ENCODE measurements around the gene HLA-DMA. TPM values are rescaled to one million over a fixed set of nuclear protein-coding genes. Genes with fewer than 3 reads are reported as not detected.

The HLA-DMA gene
- total and polyA plus RNA-seq, 9 of the 15 experiments (the other 6 are each of a cell fraction or from before 2014, with no cell fraction given): 0.13 to 0.83 (median 0.51) TPM

GRCh38 chr6:32968093-32968866, 15.4 kb upstream of the HLA-DMA start, which contains the start of gene BRD2 (continued):
- TF ChIP-seq HNRNPLL (IDR thresholded peaks at IDR 0.05; ENCODE audit: low read depth, low read length, poor library complexity, severe bottlenecking) (peak; percentile 84), GTF2E2 (tag; IDR thresholded peaks at IDR 0.05) (peak; percentile 76), ZFPM2 (CRISPR knock-in tag; IDR thresholded peaks at IDR 0.05) (peak; percentile 66; the same call in 1 of the 2 replicates), RERE (CRISPR knock-in tag; IDR thresholded peaks at IDR 0.05; ENCODE audit: borderline replicate concordance) (no peak), POU5F1 (IDR thresholded peaks at IDR 0.05; ENCODE audit: borderline replicate concordance, low read depth, low read length, partially characterized antibody) (peak; percentile 63), SIN3B (IDR thresholded peaks at IDR 0.05; ENCODE audit: low read depth) (no peak), POLR2AphosphoS2 (IDR thresholded peaks at IDR 0.05; ENCODE audit: low read length) (no peak), NONO (IDR thresholded peaks at IDR 0.05; ENCODE audit: low read depth in 2 of 2, low read length in 1 of 2) (no peak), ZNF561 (CRISPR knock-in tag; conservative IDR thresholded peaks at IDR 0.05) (no peak), FOXK1 (CRISPR knock-in tag; IDR thresholded peaks at IDR 0.05; ENCODE audit: borderline replicate concordance) (peak; percentile 95), ZNF76 (CRISPR knock-in tag; IDR thresholded peaks at IDR 0.05; ENCODE audit: borderline replicate concordance) (0 out of 2 replicates have a peak, but pooled peaks have one; percentile 48), FOSL1 (tag; conservative IDR thresholded peaks at IDR 0.05) (no peak), ARID3A (IDR thresholded peaks at IDR 0.05; ENCODE audit: borderline replicate concordance, low read depth, low read length) (no peak), HNRNPUL1 (IDR thresholded peaks at IDR 0.05; ENCODE audit: low read length) (no peak), ELK3 (CRISPR knock-in tag; IDR thresholded peaks at IDR 0.05) (no peak), CBX3 (IDR thresholded peaks at IDR 0.05; ENCODE audit: borderline replicate concordance in 1 of 2, low read length in 2 of 2) (peak in 1 of 2 experiments; percentile 18; a peak in 2 of 3 replicates), ARID1B (IDR thresholded peaks at IDR 0.05) (peak; percentile 81), ZNF583 (CRISPR knock-in tag; IDR thresholded peaks at IDR 0.05) (no peak; the same call in 1 of the 2 replicates), GTF2F1 (IDR thresholded peaks at IDR 0.05; ENCODE audit: low read depth, low read length) (0 out of 2 replicates have a peak, but pooled peaks have one; percentile 26), HMG20A (CRISPR knock-in tag; conservative IDR thresholded peaks at IDR 0.05) (no peak)

All from K562 (cell line).